Aorta (tissue), 5 donors: ENCODE measurements around the gene CCT5. TPM values are rescaled to one million over a fixed set of nuclear protein-coding genes. Genes with fewer than 3 reads are reported as not detected.
"Not testable (repeated sequence)": the region's sequence is repeated elsewhere in the genome, so short reads cannot be mapped to it uniquely, and the experiment has no call there.

Experiments
- ATAC-seq: fragments of 200-7000 bp; cut with Tn5 transposase; one replicate; pipeline ENCODE4 v1.9.1; 2022; ENCODE audit warnings: moderate library complexity; ENCODE audit not compliant: low FRiP score
- DNase-seq, 2 donors: peaks; one replicate each; pipeline ENCODE4 v3.0.0-alpha.2; 2020
- H3K27ac ChIP-seq, 2 donors: one replicate each; pipeline ENCODE4 v1.5.1; 2013; ENCODE audit warnings: low read length in 2 of 2, mild to moderate bottlenecking in 2 of 2, moderate library complexity in 2 of 2, control low read depth in 1 of 2, inconsistent platforms in 1 of 2, low read depth in 1 of 2
- H3K27me3 ChIP-seq, 2 donors: one replicate each; pipeline ENCODE4 v1.6.1; 2013; ENCODE audit warnings: control low read depth in 1 of 2, low read length in 1 of 2, mild to moderate bottlenecking in 1 of 2, moderate library complexity in 1 of 2; ENCODE audit not compliant: insufficient read depth in 2 of 2, control insufficient read depth in 1 of 2
- H3K36me3 ChIP-seq, 2 donors: one replicate each; pipeline ENCODE4 v1.6.1; 2013; ENCODE audit warnings: control low read depth in 1 of 2, low read length in 1 of 2, mild to moderate bottlenecking in 1 of 2; ENCODE audit not compliant: insufficient read depth in 2 of 2, control insufficient read depth in 1 of 2
- H3K4me1 ChIP-seq, 2 donors: one replicate each; pipeline ENCODE4 v1.6.1; 2013; ENCODE audit warnings: low read length in 2 of 2, control low read depth in 1 of 2, mild to moderate bottlenecking in 1 of 2, moderate library complexity in 1 of 2; ENCODE audit not compliant: insufficient read depth in 2 of 2, control insufficient read depth in 1 of 2
- H3K4me3 ChIP-seq, 2 donors: one replicate each; pipeline ENCODE4 v1.5.1; 2013; ENCODE audit warnings: low read length in 2 of 2, control low read depth in 1 of 2, mild to moderate bottlenecking in 1 of 2
- H3K9me3 ChIP-seq: one replicate; pipeline ENCODE4 v1.6.1; 2013; ENCODE audit warnings: mild to moderate bottlenecking, low read length; ENCODE audit not compliant: control insufficient read depth
- WGBS, 2 donors: extraction: QIAGEN DNeasy Blood & Tissue Kit; methylation state at CpG; one replicate each; pipeline ENCODE4 v1.1.7; 2013; 5-methylcytosine and 5-hydroxymethylcytosine counted together
- intact Hi-C, 2 donors: fragments of 100-400 bp; cut with DNase I; formaldehyde crosslinking; loops; one replicate each; pipeline versions ENCODE4 v1.14.2 to v1.15.0; 2022
- polyA plus RNA-seq, 2 donors: library from polyadenylated mRNA; stranded (reverse); fragments of 200-250 nt; gene quantifications; one replicate each; pipeline ENCODE4 v1.2.3, GENCODE V29; 2013
- total RNA-seq, 2 donors: library from RNA; stranded (reverse); fragmentation: NEBNext Ultra II Directional; extraction: Animal tissue kit (Norgen Biotek cat#: 25700); gene quantifications; one replicate each; pipeline ENCODE4 v1.2.1, GENCODE V29; 2021
- donor health status: healthy with polysubstance abuse.
- donor health status: Bipolar disorder and iron deficiency.
- donor health status: DM: no; HTN: no; CAD: no.
- donor health status: DM: no; HTN: no; CAD: no.
- donor health status: DM: yes; HTN: yes; CAD: no.

CCT5 gene
- total and polyA plus RNA-seq, 4 donors: 72.1 to 104 (median 79.7) TPM

DNA sequence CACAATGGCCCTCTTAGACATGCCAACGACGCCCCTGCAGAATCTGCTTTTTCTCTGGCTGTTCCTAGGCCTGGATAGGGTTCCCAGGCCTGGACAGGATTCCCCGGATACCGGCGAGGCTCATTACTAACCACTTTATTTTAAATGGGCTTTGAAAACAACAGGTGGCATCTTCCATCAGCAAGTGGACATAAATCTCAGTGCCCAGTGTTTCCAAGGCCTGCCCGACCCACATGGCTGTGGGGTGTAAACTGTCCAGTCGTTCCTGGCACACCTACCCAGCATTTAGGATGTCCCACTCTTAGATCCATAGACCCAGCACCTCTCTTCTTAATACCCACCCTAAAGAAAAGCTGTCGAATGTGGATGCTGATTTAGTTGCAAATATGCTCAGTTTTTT is 56.7 kb downstream of the CCT5 start:
- ATAC-seq (no peak), DNase-seq (no peak)
- H3K36me3 ChIP-seq: no peaks in the 10 kb centered on the region
- H3K4me1 ChIP-seq: no peaks in the 10 kb centered on the region
- no peaks in the 10 kb centered on the region for H3K27me3 ChIP-seq
- 26 to 28% methylated on average over 8 of the region's 8 CpGs for WGBS, 2 donors
- no peak overlapping the region for H3K27ac ChIP-seq
- no peaks in the 10 kb centered on the region for H3K9me3 ChIP-seq
- H3K4me3 ChIP-seq: peak overlapping the region; percentile 32 to 58
- intact Hi-C loops: no loop called here

DNA sequence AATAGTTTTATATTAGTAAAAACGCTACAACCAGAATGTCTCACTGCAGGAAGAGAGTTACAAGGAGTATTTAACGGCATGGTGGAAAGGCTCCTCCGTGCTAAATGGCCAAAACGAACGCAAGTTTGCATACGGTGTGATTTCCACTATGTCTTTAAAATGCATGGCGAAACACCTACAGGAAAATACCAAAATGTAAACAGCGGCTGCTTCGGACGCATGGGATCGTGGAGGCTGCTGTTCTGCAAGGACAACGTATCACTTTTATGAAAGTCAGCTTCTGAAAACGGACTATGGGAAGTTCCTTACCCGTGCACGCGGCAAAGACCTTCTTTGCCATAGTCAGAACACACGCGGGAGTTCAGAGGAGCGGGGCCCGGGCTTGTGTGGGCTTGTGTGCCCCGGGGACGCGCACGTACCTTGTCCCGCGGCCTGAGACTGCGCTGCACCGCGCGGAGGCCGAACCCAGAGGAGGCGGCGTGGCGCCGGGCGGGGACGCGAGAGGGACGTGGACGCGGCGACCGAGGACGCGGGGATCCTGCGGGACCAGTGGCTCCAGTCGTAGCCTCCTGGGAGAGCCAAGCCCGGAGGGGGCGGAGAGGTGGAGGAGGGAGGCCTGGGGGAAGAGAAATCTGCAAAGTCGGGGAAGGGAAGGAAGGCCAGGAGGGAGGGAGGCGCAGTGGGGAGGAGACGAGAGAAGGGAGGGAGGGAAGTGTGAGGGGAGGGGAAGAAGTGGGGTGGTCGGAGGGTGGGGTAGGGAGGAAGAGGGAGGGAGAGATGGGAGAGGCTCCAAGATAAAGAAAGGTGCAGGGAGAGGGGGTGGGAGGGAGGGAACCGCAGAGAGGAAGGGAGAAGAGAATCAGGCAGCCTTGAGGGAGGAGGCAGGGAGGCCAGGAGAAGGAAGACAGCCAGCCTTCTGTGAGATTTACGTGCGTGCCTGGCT is 57.4 kb downstream of the CCT5 start, which contains the start of gene CMBL:
TSS of gene CMBL (minus strand) at position 697 of the 943 bp plus-strand sequence. CDS start 17,140 bp downstream, outside the sequence.
- Histone ChIP-seq H3K36me3 (no peaks in the 10 kb centered on the region), H3K4me3 (peak within 1 kb of the TSS; percentile 32 to 58), H3K4me1 (no peaks in the 10 kb centered on the region), H3K27me3 (no peaks in the 10 kb centered on the region), H3K9me3 (no peaks in the 10 kb centered on the region), H3K27ac (peak within 1 kb of the TSS in 1 of 2 donors; percentile 65)
- intact Hi-C loops: no loop called here
- ATAC-seq (peak; percentile 81), DNase-seq (peak; percentile 65 to 85)
- WGBS, 2 donors: 1% methylated on average over 53 to 56 of the region's 56 CpGs

DNA sequence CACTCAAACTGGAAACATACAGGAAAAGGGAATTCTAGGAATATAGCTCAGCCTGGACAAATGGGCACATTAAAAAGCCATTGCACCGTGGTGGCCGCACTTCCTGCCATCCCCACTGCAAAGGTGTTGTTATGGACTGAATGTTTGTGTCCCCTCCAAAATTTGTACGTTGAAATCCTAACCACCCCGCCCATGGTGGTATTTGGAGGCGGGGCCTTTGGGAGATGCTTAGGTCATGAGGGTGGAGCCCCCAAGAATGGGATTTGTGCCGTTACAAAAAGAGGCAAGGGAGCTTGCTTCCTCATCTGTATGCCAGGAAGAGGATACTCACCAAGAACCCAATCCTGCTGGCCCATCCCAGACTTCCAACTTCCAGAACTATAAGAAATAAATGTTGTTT is 58.8 kb downstream of the CCT5 start:
- intact Hi-C loops: no loop called here
- ATAC-seq: no peak

DNA sequence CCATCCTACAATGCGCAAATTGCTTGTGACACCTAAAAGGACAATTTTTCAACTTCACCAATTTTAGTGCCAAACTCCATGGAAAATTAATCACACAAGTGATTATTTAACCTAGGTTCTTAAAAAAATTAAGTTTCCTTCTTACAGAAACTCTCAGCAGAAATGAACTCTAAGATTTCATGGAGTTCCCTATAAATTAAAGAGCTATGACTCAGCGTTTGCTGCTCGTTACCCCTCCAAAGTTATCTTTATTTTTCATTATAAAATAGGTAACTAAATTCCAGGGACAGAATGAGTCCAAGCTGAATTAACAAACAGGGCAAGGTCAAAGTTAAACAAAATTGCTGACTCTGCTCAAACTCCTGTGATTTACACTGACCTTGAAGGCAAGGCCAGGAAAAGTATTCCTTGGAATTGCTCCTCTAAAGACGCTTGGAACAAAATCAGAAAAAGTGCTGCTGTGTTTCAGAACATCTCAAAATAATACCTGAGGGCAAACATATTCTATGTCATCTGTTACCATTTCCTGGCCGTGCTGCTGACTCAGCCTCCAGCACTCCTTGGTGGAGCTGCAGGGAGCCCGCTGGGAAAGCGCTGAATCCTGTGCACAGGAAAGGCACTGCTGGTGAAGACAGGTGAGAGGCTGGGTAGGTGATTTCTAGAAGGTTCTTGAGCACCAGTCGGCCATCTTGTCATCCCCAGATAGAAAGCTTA is 60.1 kb downstream of the CCT5 start:
- Histone ChIP-seq H3K9me3 (no peaks in the 10 kb centered on the region), H3K4me3 (no peak overlapping the region), H3K27ac (no peak overlapping the region), H3K36me3 (no peaks in the 10 kb centered on the region), H3K27me3 (no peaks in the 10 kb centered on the region), H3K4me1 (no peaks in the 10 kb centered on the region)
- DNase-seq: no peak
- ATAC-seq: no peak
- 87 to 88% methylated on average over 8 of the region's 8 CpGs for WGBS, 2 donors
- intact Hi-C loops: no loop called here

More for the DNA sequence above, 58.8 kb downstream of the CCT5 start:
- H3K4me3 ChIP-seq: no peak overlapping the region
- H3K9me3 ChIP-seq: no peaks in the 10 kb centered on the region
- H3K27me3 ChIP-seq: no peaks in the 10 kb centered on the region
- H3K4me1 ChIP-seq: no peaks in the 10 kb centered on the region
- H3K36me3 ChIP-seq: no peaks in the 10 kb centered on the region
- WGBS, 2 donors: 83 to 86% methylated on average over 6 of the region's 6 CpGs
- DNase-seq: no peak
- no peak overlapping the region for H3K27ac ChIP-seq

- H3K4me1 ChIP-seq, H3K9me3 ChIP-seq, ATAC-seq, H3K27me3 ChIP-seq, intact Hi-C loops, DNase-seq, H3K27ac ChIP-seq, H3K4me3 ChIP-seq, H3K36me3 ChIP-seq: not testable (repeated sequence)
- 77 to 78% methylated on average over 8 of the region's 8 CpGs for WGBS, 2 donors
Measured at GRCh38 chr5:10310835-10311570, 60.9 kb downstream of the CCT5 start.

DNA sequence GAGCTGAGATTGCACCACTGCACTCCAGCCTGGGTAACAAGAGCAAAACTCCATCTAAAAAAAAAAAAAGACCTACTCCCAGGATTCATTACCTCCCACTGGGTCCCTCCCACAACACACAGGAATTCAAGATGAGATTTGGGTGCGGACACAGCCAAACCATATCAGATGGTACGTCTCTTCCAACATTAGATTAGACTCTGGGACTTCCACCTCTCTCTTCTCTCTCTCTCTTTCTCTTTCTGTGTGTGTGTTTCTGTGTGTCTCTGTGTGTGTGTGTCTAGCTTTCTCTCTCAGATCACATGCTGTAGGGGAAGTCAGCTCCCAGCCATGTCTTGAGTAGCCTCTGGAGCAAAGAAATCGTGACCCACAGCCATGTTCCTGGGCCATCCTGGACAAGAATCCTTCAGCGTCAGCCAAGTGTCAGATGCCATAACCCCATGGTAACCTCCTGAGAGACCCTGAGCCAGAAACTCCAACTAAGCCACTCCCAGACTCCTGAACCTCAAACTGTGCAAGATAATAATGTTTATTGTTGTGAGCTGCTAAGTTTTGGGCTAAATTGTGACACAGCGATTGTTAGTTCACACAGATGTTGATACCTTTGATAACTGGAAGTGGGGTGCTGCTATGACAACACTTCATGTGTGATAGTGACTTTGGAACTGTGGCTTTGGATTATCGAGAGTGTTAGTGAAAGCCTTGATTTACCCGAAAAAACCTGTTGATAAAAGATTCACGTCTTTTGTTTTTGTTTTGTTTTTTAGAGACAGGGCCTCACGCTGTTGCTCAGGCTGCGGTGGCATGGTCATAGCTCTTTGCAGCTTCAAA is 61.7 kb downstream of the CCT5 start:
- DNase-seq (no peak), ATAC-seq (no peak)
- H3K27ac ChIP-seq: no peak overlapping the region
- intact Hi-C loops: no loop called here
- no peaks in the 10 kb centered on the region for H3K9me3 ChIP-seq
- H3K36me3 ChIP-seq: no peaks in the 10 kb centered on the region
- WGBS, 2 donors: 81 to 82% methylated on average over 10 of the region's 10 CpGs
- no peaks in the 10 kb centered on the region for H3K4me1 ChIP-seq
- no peak overlapping the region for H3K4me3 ChIP-seq
- no peaks in the 10 kb centered on the region for H3K27me3 ChIP-seq

- DNase-seq (no peak), ATAC-seq (no peak)
- no peak overlapping the region for H3K4me3 ChIP-seq
- H3K27ac ChIP-seq: no peak overlapping the region
- no peaks in the 10 kb centered on the region for H3K36me3 ChIP-seq
- no peaks in the 10 kb centered on the region for H3K27me3 ChIP-seq
- no peaks in the 10 kb centered on the region for H3K9me3 ChIP-seq
- intact Hi-C loops: no loop called here
- 71 to 79% methylated on average over 5 of the region's 5 CpGs for WGBS, 2 donors
- no peaks in the 10 kb centered on the region for H3K4me1 ChIP-seq
Measured at GRCh38 chr5:10315201-10315600, 65.1 kb downstream of the CCT5 start.
